Choroid plexus epithelial cell (primary cell): ENCODE measurements around the gene CHST15.
A peak's percentile ranks its signal among the peaks of the same experiment; 100 is the strongest.

ENCODE experiments used
- DNase-seq: peaks from one replicate; pipeline ENCODE4 v3.0.0-alpha.2; 2010; ENCODE audit warnings: low read depth
- H3K4me3 ChIP-seq: 2 replicates; pipeline ENCODE4 v1.5.1; 2011; ENCODE audit warnings: low read depth, mild to moderate bottlenecking, control low read depth, low read length, moderate library complexity
- CTCF ChIP-seq: conservative IDR thresholded peaks from 2 replicates; pipeline ENCODE4 v1.5.1; 2011; ENCODE audit warnings: low read depth, mild to moderate bottlenecking, control low read depth, inconsistent platforms, low read length, moderate library complexity

Gene CHST15

GRCh38 chr10:124092860-124093773, at the start of gene CHST15:
Gene CHST15, minus strand, starts transcription at chr10:124093598. Its CDS starts 47,386 bp downstream, at chr10:124046212.
- no peak for TF ChIP-seq CTCF
- H3K4me3 ChIP-seq: peak within 1 kb of the TSS; percentile 64
- DNase-seq: peak; percentile 61

- TF ChIP-seq CTCF: no peak
- no peak for DNase-seq
- no peak overlapping the region for H3K4me3 ChIP-seq
Observed at GRCh38 chr10:124142960-124143359, 49.6 kb upstream of the CHST15 start.

GRCh38 chr10:124142006-124142739, 48.8 kb upstream of the CHST15 start:
- no peak for DNase-seq
- no peak overlapping the region for H3K4me3 ChIP-seq
- no peak for TF ChIP-seq CTCF

- no peak for DNase-seq
- peak; percentile 4 for TF ChIP-seq CTCF
- no peak overlapping the region for H3K4me3 ChIP-seq
Observed at GRCh38 chr10:124138883-124139348, 45.5 kb upstream of the CHST15 start.

- H3K4me3 ChIP-seq: no peak overlapping the region
- TF ChIP-seq CTCF: no peak
- DNase-seq: peak; percentile 90
Observed at GRCh38 chr10:124138195-124138882, 44.9 kb upstream of the CHST15 start.

GRCh38 chr10:124134251-124134893, 41.0 kb upstream of the CHST15 start:
- H3K4me3 ChIP-seq: no peak overlapping the region
- no peak for TF ChIP-seq CTCF
- DNase-seq: no peak
